OCI-LY1 (cell line): Measurements from ENCODE around the gene CCL8.

Experiments
- H2AFZ ChIP-seq: fragments of 200-600 bp; sonication (generic), shearing (Covaris generic); 2 replicates; pipeline ENCODE4 v1.6.0; 2014; ENCODE audit warnings: antibody characterized with exemption, mild to moderate bottlenecking, low read length
- H3F3A ChIP-seq: fragments of 200-600 bp; sonication (generic), shearing (Covaris generic); 2 replicates; pipeline ENCODE4 v1.6.0; 2014; ENCODE audit warnings: mild to moderate bottlenecking, antibody characterized with exemption, low read length, moderate library complexity; ENCODE audit not compliant: insufficient read depth
- H3K27ac ChIP-seq: fragments of 200-600 bp; sonication (generic); 2 replicates; pipeline ENCODE4 v1.5.1; 2014; ENCODE audit warnings: low read length, mixed run types, mild to moderate bottlenecking, low read depth; ENCODE audit not compliant: poor library complexity, severe bottlenecking
- H3K27me3 ChIP-seq: fragments of 200-600 bp; sonication (generic); 2 replicates; pipeline ENCODE4 v1.6.0; 2014; ENCODE audit warnings: antibody characterized with exemption, mild to moderate bottlenecking, low read length, moderate library complexity; ENCODE audit not compliant: insufficient read depth
- H3K36me3 ChIP-seq: fragments of 200-600 bp; sonication (generic); 2 replicates; pipeline ENCODE4 v1.6.1; 2014; ENCODE audit warnings: mild to moderate bottlenecking, antibody characterized with exemption, low read length, moderate library complexity, mixed read lengths; ENCODE audit not compliant: insufficient read depth
- H3K4me1 ChIP-seq: fragments of 200-600 bp; sonication (generic); 2 replicates; pipeline ENCODE4 v1.5.1; 2014; ENCODE audit warnings: mild to moderate bottlenecking, low read length, moderate library complexity; ENCODE audit not compliant: insufficient read depth, severe bottlenecking
- H3K4me2 ChIP-seq: fragments of 200-600 bp; sonication (generic), shearing (Covaris generic); 2 replicates; pipeline ENCODE4 v1.6.1; 2014; ENCODE audit warnings: low read length
- H3K4me3 ChIP-seq: fragments of 200-600 bp; sonication (generic); 2 replicates; pipeline ENCODE4 v1.5.1; 2014; ENCODE audit warnings: low read length, low read depth, mild to moderate bottlenecking, mixed read lengths; ENCODE audit not compliant: poor library complexity, severe bottlenecking
- H3K79me2 ChIP-seq: fragments of 200-600 bp; shearing (Covaris generic); 2 replicates; pipeline ENCODE4 v1.6.1; 2016; ENCODE audit warnings: mixed run types, low read length, mixed read lengths; ENCODE audit not compliant: insufficient read depth
- H3K9ac ChIP-seq: fragments of 200-600 bp; sonication (generic), shearing (Covaris generic); 2 replicates; pipeline ENCODE4 v1.6.1; 2014; ENCODE audit warnings: mild to moderate bottlenecking, low read length, mixed read lengths
- H3K9me2 ChIP-seq: fragments of 200-600 bp; sonication (generic), shearing (Covaris generic); 2 replicates; pipeline ENCODE4 v1.6.1; 2014; ENCODE audit warnings: low read depth, mild to moderate bottlenecking, low read length, mixed read lengths
- H3K9me3 ChIP-seq: fragments of 200-600 bp; shearing (Covaris generic); 2 replicates; pipeline ENCODE4 v1.6.1; 2014; ENCODE audit warnings: low read length, mixed read lengths
- H4K20me1 ChIP-seq: fragments of 200-600 bp; sonication (generic), shearing (Covaris generic); 2 replicates; pipeline ENCODE4 v1.6.0; 2016; ENCODE audit warnings: mild to moderate bottlenecking, low read length; ENCODE audit not compliant: insufficient read depth
- CTCF ChIP-seq: fragments of 200-600 bp; sonication (generic), shearing (Covaris generic); IDR thresholded peaks from 2 replicates; pipeline ENCODE4 v1.5.1; 2017; ENCODE audit warnings: mild to moderate bottlenecking, antibody characterized with exemption, low read length, moderate library complexity, mixed read lengths
- EZH2 ChIP-seq: fragments of 200-600 bp; sonication (generic), shearing (Covaris generic); IDR thresholded peaks from 2 replicates; pipeline ENCODE4 v1.8.0; 2017; ENCODE audit warnings: borderline replicate concordance, mixed run types, mild to moderate bottlenecking, antibody characterized with exemption, low read length, moderate library complexity, mixed read lengths

Gene CCL8

DNA sequence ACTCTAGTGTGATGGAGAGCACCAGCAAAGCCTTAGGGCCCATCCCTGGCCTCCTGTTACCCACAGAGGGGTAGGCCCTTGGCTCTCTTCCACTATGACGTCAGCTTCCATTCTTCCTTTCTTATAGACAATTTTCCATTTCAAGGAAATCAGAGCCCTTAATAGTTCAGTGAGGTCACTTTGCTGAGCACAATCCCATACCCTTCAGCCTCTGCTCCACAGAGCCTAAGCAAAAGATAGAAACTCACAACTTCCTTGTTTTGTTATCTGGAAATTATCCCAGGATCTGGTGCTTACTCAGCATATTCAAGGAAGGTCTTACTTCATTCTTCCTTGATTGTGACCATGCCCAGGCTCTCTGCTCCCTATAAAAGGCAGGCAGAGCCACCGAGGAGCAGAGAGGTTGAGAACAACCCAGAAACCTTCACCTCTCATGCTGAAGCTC lies at the start of gene CCL8:
Gene CCL8, plus strand, starts transcription at position 397 of the 445 bp plus-strand sequence. CDS start 67 bp downstream, outside the sequence.
- H3F3A ChIP-seq, result no peaks in the 10 kb centered on the region
- no peaks in the 10 kb centered on the region for H3K27me3 ChIP-seq
- no peaks in the 10 kb centered on the region for H3K9me3 ChIP-seq
- no peaks in the 10 kb centered on the region for H3K36me3 ChIP-seq
- no peak within 1 kb of the TSS for H3K4me3 ChIP-seq
- H3K9ac ChIP-seq, result no peak within 1 kb of the TSS
- H3K4me2 ChIP-seq, result no peak within 1 kb of the TSS
- H3K27ac ChIP-seq, result no peak within 1 kb of the TSS
- H3K79me2 ChIP-seq, result no peaks in the 10 kb centered on the region
- no peaks in the 10 kb centered on the region for H4K20me1 ChIP-seq
- no peaks in the 10 kb centered on the region for H3K4me1 ChIP-seq
- H2AFZ ChIP-seq, result no peak within 1 kb of the TSS
- TF ChIP-seq EZH2 (no peak), CTCF (no peak)
- no peaks in the 10 kb centered on the region for H3K9me2 ChIP-seq

DNA sequence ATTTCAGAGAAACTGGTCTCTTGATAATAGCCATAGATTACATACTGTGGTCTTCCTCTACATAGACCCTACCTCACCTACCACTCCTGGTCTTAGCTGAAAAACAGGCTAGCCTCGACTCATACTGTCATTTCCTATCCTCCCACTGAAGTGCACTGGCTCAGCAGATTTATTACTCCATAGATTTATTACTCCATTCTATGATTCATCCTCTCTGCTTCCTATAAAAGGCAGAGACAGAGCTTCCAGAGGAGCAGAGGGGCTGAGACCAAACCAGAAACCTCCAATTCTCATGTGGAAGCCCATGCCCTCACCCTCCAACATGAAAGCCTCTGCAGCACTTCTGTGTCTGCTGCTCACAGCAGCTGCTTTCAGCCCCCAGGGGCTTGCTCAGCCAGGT lies 49.3 kb upstream of the CCL8 start, which contains the start of gene CCL7:
Gene CCL7, plus strand, starts transcription at position 253 of the 400 bp plus-strand sequence. Its CDS starts 70 bp downstream, at position 323.
- Histone ChIP-seq H3K27ac (no peak within 1 kb of the TSS), H3K9me3 (no peaks in the 10 kb centered on the region), H3K4me3 (no peak within 1 kb of the TSS), H3F3A (no peaks in the 10 kb centered on the region), H3K79me2 (no peaks in the 10 kb centered on the region), H3K36me3 (no peaks in the 10 kb centered on the region), H4K20me1 (no peaks in the 10 kb centered on the region), H3K4me2 (no peak within 1 kb of the TSS), H3K9me2 (no peaks in the 10 kb centered on the region), H3K4me1 (no peaks in the 10 kb centered on the region), H2AFZ (no peak within 1 kb of the TSS), H3K27me3 (no peaks in the 10 kb centered on the region), H3K9ac (no peak within 1 kb of the TSS)
- TF ChIP-seq CTCF (no peak), EZH2 (no peak)

DNA sequence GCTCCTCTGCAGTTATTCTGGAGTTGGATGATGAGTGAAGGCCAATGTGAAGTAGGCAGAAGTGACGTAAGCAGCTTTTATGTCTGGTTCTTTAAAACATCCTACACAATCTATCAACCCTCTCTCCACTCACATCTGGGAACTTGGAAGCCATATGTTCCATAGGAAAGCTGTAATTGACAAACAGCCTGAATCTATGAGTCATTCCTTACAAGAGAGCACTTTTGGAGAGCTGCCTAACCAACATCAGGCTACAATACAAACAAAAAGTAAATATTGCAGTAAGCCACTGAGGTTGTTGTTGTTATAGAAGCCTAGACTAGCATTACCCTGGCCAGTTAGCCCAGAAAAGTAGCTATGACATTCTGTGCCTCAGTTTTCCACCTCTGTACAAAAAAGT lies 43.4 kb upstream of the CCL8 start:
- Histone ChIP-seq H3K36me3 (no peaks in the 10 kb centered on the region), H3K9me3 (no peaks in the 10 kb centered on the region), H4K20me1 (no peaks in the 10 kb centered on the region), H3K27me3 (no peaks in the 10 kb centered on the region), H3K4me1 (no peaks in the 10 kb centered on the region), H3K9ac (no peak overlapping the region), H3K79me2 (no peaks in the 10 kb centered on the region), H3F3A (no peaks in the 10 kb centered on the region), H3K27ac (no peak overlapping the region), H3K9me2 (no peaks in the 10 kb centered on the region), H3K4me2 (no peak overlapping the region), H3K4me3 (no peak overlapping the region), H2AFZ (no peak overlapping the region)
- no peak for TF ChIP-seq EZH2
- no peak for TF ChIP-seq CTCF
